Activated gamma-delta T cell (primary cell): ENCODE results near the gene TMEM92.

Source experiments
- DNase-seq: peaks from one replicate; lab custom pipeline; 2025; lab: John Stamatoyannopoulos, UW

Gene TMEM92

GRCh38 chr17:50328363-50329325 is 54.4 kb downstream of the TMEM92 start:
- DNase-seq = no peak

- DNase-seq = no peak
Measured at GRCh38 chr17:50329716-50330115, 55.5 kb downstream of the TMEM92 start.

- DNase-seq = no peak
Measured at GRCh38 chr17:50330151-50330775, 56.0 kb downstream of the TMEM92 start.
